ENCODE results near the gene LGR5. TPM values are rescaled to one million over a fixed set of nuclear protein-coding genes. Genes with fewer than 3 reads are reported as not detected.

The LGR5 gene
- total and polyA plus RNA-seq, 9 of the 15 experiments (the other 6 are each of a cell fraction or from before 2014, with no cell fraction given) = not detected

DNA sequence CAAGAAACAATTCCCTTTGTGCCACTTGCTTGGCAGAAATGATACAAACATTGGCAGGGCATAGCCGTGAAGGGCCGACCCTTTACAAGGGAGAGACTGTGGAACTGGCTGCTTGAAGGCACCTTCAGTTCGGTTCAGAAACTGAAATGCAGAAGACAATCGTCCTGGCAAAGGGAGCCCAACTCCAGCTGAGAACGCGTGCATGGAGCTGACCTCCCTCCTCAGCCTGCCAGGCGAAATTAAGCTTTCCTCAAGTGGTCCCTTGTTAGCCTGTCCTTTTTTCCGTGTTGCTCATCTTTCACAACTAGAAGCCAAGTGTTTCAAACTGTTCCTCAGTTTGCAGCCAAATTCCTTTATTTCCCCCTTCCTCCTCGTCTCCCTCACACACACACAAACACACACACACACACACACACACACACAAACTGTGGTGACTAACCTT lies 8.1 kb downstream of the LGR5 start:
- 0% methylated on average over 8 of the region's 9 CpGs for WGBS (ENCODE audit: insufficient coverage, low coverage, missing lambda C conversion rate)
- no peaks in the 10 kb centered on the region for H3K36me3 ChIP-seq (ENCODE audit: control insufficient read depth, insufficient read depth, low read length)
- no TSS peak for BruUV-seq (replicated peaks)
- peaks cover 3 to 6% of the 10 kb centered on the region in 2 experiments; a peak in 3 of 5 replicates for H3K27me3 ChIP-seq (ENCODE audit: control insufficient read depth in 2 of 2, insufficient read depth in 2 of 2, low read length in 2 of 2)
- no peaks in the 10 kb centered on the region for H3K9me1 ChIP-seq (ENCODE audit: control insufficient read depth, insufficient read depth, low read length)
- no peak overlapping the region for H2AFZ ChIP-seq (ENCODE audit: low read depth, low read length)
- no peaks in the 10 kb centered on the region for H4K20me1 ChIP-seq (replicated peaks; ENCODE audit: control insufficient read depth, insufficient read depth, low read length)
- ChIA-PET CTCF (ENCODE audit: low intra/inter-chr PET ratio) (no interaction called here), POLR2A (interaction anchor here (1.8 kb wide), 1 partner anchor 17 kb away, joined by 4 read pairs; no protein-coding TSS in a partner anchor)
- no peak overlapping the region for H3K9ac ChIP-seq (ENCODE audit: insufficient read depth in 1 of 2, low read depth in 2 of 2, low read length in 2 of 2)
- H3K4me1 ChIP-seq (replicated peaks in 1 of 2; ENCODE audit: control insufficient read depth in 2 of 2, insufficient read depth in 2 of 2, low read length in 2 of 2) = no peaks in the 10 kb centered on the region
- H3K79me2 ChIP-seq (ENCODE audit: control insufficient read depth, insufficient read depth, low read length) = no peaks in the 10 kb centered on the region
- ATAC-seq = no peak
- H3K4me3 ChIP-seq = no peak overlapping the region
- H3K9me3 ChIP-seq (replicated peaks; ENCODE audit: control insufficient read depth, insufficient read depth, low read depth, low read length) = no peaks in the 10 kb centered on the region
- no peak overlapping the region for H3K27ac ChIP-seq (ENCODE audit: extremely low read depth, low read depth, low read length)
- no peak for FAIRE-seq
- TF ChIP-seq, protein P1, sequence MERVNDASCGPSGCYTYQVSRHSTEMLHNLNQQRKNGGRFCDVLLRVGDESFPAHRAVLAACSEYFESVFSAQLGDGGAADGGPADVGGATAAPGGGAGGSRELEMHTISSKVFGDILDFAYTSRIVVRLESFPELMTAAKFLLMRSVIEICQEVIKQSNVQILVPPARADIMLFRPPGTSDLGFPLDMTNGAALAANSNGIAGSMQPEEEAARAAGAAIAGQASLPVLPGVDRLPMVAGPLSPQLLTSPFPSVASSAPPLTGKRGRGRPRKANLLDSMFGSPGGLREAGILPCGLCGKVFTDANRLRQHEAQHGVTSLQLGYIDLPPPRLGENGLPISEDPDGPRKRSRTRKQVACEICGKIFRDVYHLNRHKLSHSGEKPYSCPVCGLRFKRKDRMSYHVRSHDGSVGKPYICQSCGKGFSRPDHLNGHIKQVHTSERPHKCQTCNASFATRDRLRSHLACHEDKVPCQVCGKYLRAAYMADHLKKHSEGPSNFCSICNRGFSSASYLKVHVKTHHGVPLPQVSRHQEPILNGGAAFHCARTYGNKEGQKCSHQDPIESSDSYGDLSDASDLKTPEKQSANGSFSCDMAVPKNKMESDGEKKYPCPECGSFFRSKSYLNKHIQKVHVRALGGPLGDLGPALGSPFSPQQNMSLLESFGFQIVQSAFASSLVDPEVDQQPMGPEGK (CRISPR knock-in tag; IDR thresholded peaks at IDR 0.05; ENCODE audit: borderline replicate concordance) = no peak
- TF ChIP-seq YY1 (IDR thresholded peaks at IDR 0.05; ENCODE audit: borderline replicate concordance in 1 of 3, control insufficient read depth in 1 of 3, extremely low read depth in 1 of 3, insufficient read depth in 3 of 3, insufficient read length in 1 of 3, insufficient replicate concordance in 2 of 3, low read depth in 1 of 3, low read length in 2 of 3) = no peak
- TF ChIP-seq ESRRA (IDR thresholded peaks at IDR 0.05; ENCODE audit: borderline replicate concordance, low read depth) = no peak
- TF ChIP-seq, protein P2, sequence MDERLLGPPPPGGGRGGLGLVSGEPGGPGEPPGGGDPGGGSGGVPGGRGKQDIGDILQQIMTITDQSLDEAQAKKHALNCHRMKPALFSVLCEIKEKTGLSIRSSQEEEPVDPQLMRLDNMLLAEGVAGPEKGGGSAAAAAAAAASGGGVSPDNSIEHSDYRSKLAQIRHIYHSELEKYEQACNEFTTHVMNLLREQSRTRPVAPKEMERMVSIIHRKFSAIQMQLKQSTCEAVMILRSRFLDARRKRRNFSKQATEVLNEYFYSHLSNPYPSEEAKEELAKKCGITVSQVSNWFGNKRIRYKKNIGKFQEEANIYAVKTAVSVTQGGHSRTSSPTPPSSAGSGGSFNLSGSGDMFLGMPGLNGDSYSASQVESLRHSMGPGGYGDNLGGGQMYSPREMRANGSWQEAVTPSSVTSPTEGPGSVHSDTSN (CRISPR knock-in tag; IDR thresholded peaks at IDR 0.05; ENCODE audit: low read depth) = no peak
- TF ChIP-seq, protein P2 (tag; conservative IDR thresholded peaks at IDR 0.05; ENCODE audit: low read depth) = no peak
- TF ChIP-seq, protein P3, sequence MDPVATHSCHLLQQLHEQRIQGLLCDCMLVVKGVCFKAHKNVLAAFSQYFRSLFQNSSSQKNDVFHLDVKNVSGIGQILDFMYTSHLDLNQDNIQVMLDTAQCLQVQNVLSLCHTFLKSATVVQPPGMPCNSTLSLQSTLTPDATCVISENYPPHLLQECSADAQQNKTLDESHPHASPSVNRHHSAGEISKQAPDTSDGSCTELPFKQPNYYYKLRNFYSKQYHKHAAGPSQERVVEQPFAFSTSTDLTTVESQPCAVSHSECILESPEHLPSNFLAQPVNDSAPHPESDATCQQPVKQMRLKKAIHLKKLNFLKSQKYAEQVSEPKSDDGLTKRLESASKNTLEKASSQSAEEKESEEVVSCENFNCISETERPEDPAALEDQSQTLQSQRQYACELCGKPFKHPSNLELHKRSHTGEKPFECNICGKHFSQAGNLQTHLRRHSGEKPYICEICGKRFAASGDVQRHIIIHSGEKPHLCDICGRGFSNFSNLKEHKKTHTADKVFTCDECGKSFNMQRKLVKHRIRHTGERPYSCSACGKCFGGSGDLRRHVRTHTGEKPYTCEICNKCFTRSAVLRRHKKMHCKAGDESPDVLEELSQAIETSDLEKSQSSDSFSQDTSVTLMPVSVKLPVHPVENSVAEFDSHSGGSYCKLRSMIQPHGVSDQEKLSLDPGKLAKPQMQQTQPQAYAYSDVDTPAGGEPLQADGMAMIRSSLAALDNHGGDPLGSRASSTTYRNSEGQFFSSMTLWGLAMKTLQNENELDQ (CRISPR knock-in tag; IDR thresholded peaks at IDR 0.05; ENCODE audit: borderline replicate concordance) = no peak
- H3K4me2 ChIP-seq (ENCODE audit: insufficient read depth, low read length) = no peak overlapping the region
- in situ Hi-C loops (cut with MboI) (no loop called here), intact Hi-C loops (cut with micrococcal nuclease) (no loop called here)
- DNase-seq (ENCODE audit: extremely low read depth in 1 of 4, low spot score in 3 of 4) = no peak

All from K562 (cell line).